HFFc6 (cell line): ENCODE data around the gene SLC45A3. TPM values are rescaled to one million over a fixed set of nuclear protein-coding genes. Genes with fewer than 3 reads are reported as not detected.

Source experiments
- DNase-seq: peaks from one replicate; pipeline ENCODE4 v3.0.0-alpha.2; 2018
- H3K27ac Mint-ChIP-seq: 2 replicates; pipeline ENCODE4 v1.8.0; 2020; ENCODE audit warnings: mild to moderate bottlenecking, mixed read lengths
- H3K27me3 Mint-ChIP-seq: 2 replicates; pipeline ENCODE4 v1.8.0; 2021; ENCODE audit warnings: mild to moderate bottlenecking, moderate library complexity, mixed read lengths; ENCODE audit not compliant: insufficient read depth
- H3K36me3 Mint-ChIP-seq: 2 replicates; pipeline ENCODE4 v1.8.0; 2021; ENCODE audit warnings: low read depth, mixed read lengths
- H3K4me1 Mint-ChIP-seq: 2 replicates; pipeline ENCODE4 v1.8.0; 2020; ENCODE audit warnings: low read depth, mixed read lengths
- H3K4me3 Mint-ChIP-seq: 2 replicates; pipeline ENCODE4 v1.8.0; 2020; ENCODE audit warnings: mild to moderate bottlenecking, moderate library complexity, mixed read lengths
- H3K9me3 Mint-ChIP-seq: 2 replicates; pipeline ENCODE4 v1.8.0; 2020; ENCODE audit warnings: mild to moderate bottlenecking, mixed read lengths
- total RNA-seq, 6 experiments: library from RNA; stranded (reverse); fragmentation: NEBNext Ultra II Directional; extraction: Animal tissue kit (Norgen Biotek cat#: 25700); gene quantifications; 2 replicates in 1 of 6; 3 replicates in 5 of 6; pipeline ENCODE4 v1.2.3, GENCODE V29; 2021
- TF ChIP-seq, protein P1 (sequence below): fragments of 200-600 bp; sonication (generic); IDR thresholded peaks from 2 replicates; pipeline ENCODE4 v1.5.0; 2021; ENCODE audit warnings: antibody characterized with exemption, mild to moderate bottlenecking

Gene SLC45A3
- total RNA-seq, 6 experiments from 2014 or later: 1.1 to 2.4 (median 1.4) TPM

DNA sequence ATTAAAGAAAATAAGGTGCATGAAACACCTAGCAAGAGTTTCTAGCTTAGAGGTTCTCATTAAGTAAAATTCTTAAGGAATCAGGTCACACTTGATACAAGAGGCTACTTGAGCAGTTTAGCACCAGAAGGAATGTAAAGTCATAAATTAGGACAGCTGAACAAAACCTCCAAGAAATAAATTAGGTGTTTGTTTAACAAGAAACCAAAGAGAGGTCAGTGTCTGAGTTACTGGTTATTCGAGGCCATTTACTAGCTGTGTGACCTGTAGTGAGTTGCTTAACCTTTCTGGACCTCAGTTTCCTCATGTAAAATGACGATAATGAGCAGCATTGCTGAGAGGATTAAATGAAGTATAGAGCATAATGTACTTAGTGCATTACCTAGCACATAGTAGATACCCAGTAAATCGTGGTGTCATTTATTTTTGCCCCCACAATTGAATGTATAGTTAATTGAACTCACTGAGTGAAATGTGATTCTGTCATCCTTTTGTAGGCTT lies 47.6 kb downstream of the SLC45A3 start:
- TF ChIP-seq, protein P1, sequence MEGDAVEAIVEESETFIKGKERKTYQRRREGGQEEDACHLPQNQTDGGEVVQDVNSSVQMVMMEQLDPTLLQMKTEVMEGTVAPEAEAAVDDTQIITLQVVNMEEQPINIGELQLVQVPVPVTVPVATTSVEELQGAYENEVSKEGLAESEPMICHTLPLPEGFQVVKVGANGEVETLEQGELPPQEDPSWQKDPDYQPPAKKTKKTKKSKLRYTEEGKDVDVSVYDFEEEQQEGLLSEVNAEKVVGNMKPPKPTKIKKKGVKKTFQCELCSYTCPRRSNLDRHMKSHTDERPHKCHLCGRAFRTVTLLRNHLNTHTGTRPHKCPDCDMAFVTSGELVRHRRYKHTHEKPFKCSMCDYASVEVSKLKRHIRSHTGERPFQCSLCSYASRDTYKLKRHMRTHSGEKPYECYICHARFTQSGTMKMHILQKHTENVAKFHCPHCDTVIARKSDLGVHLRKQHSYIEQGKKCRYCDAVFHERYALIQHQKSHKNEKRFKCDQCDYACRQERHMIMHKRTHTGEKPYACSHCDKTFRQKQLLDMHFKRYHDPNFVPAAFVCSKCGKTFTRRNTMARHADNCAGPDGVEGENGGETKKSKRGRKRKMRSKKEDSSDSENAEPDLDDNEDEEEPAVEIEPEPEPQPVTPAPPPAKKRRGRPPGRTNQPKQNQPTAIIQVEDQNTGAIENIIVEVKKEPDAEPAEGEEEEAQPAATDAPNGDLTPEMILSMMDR: no peak
- H3K27me3 Mint-ChIP-seq: peaks cover under 1% of the 10 kb centered on the region; the same call in 1 of the 2 replicates
- peaks cover 42% of the 10 kb centered on the region for H3K4me1 Mint-ChIP-seq
- no peak for DNase-seq
- H3K9me3 Mint-ChIP-seq: no peaks in the 10 kb centered on the region
- H3K27ac Mint-ChIP-seq: peak overlapping the region; percentile 95
- peak overlapping the region; percentile 92 for H3K4me3 Mint-ChIP-seq
- H3K36me3 Mint-ChIP-seq: no peaks in the 10 kb centered on the region; the same call in 1 of the 2 replicates

DNA sequence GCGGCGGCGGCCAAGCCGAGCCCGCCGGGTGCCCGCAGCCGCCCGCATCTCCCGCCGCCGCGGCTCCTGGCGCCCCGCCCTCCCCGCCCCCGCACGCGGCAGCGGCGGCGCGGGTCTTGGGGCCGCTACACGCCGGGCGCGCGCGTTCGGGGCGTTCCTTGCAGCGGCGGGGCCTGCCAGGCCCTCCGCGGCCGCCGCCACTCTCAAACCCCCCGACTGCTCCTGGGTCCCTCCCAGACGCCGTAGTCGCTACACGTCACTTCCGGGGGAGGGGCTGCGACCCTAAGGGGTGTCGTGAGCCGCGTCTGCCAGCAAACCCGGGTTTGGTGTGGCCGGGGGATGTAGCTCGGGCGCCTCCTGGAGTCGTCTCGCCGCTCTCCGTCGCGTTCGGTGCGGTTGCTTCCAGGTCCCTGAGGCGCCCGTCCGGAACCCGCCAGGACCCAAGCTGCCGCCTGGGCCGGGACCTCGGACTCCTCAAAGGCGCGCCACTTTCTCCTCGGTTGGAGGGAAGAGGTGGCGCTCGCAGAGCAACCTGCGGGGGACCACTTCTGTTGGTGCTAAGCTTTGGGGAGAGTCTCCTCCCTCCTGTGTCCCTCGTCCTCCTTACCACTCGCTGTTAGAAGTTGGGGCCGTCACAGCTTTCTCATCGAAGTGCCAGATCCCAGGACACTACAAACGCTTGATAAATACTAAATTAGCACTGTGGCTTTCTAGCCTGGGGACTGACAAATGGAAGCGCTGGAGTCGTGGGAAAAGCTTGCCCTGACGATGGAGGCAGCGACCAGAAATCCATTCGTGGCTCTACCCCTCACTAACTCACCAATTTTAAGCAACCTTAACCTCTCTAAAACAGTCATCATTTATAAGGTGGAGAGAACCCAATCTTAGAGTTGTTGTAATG lies 48.3 kb downstream of the SLC45A3 start, which contains the start of gene ELK4:
Gene ELK4 (minus strand): TSS at position 244 of the 901 bp plus-strand sequence. CDS start 8,129 bp downstream, outside the sequence.
- Mint-ChIP-seq H3K9me3 (no peaks in the 10 kb centered on the region), H3K4me1 (peaks cover 44% of the 10 kb centered on the region), H3K36me3 (no peaks in the 10 kb centered on the region; the same call in 1 of the 2 replicates), H3K4me3 (peak within 1 kb of the TSS; percentile 94), H3K27me3 (no peaks in the 10 kb centered on the region), H3K27ac (peak within 1 kb of the TSS; percentile 97)
- peak; percentile 96 for DNase-seq
- TF ChIP-seq, protein P1: peak; percentile 78

DNA sequence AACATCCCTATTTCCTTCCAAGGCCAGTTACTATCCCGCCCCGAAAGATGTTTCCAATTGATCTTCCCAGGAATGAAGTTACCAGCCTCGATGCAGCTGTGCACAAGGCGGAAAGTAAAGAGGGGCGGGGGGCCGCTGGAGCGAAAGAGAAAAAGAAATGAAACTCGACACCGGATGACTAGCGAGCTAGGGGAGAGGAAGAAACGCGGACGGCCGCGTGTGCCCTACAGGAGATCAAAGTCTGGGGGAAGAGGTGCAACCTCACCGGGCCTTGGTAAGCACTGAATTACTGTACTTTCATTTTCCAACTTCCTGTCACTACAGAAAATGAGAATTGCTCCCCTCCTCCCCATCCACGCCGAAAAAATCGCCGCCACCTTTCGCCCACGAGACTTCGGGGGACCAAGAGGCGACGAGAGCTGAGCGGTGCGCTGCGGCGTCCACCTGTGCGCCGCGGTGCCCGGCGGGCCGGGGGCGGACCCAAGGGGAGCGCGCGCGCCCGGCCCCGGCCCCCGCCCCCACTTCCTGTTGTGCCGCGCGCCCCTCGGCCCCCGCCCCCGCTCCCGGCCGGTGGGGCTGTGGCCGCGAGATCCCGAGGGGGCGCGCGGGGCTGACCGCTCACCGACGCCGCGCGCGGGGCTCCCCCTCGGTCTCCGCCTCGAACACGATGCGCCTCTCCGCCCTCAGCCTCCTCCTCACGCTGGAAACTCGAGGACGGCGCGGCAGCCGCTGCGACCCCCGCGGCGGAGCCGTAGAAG lies 49.1 kb downstream of the SLC45A3 start:
- H3K4me1 Mint-ChIP-seq: peaks cover 46% of the 10 kb centered on the region
- peak overlapping the region; percentile 94 for H3K4me3 Mint-ChIP-seq
- no peaks in the 10 kb centered on the region for H3K27me3 Mint-ChIP-seq
- peak; percentile 58 for DNase-seq
- no peaks in the 10 kb centered on the region for H3K9me3 Mint-ChIP-seq
- peak overlapping the region; percentile 97 for H3K27ac Mint-ChIP-seq
- TF ChIP-seq, protein P1: no peak
- no peaks in the 10 kb centered on the region; the same call in 1 of the 2 replicates for H3K36me3 Mint-ChIP-seq

DNA sequence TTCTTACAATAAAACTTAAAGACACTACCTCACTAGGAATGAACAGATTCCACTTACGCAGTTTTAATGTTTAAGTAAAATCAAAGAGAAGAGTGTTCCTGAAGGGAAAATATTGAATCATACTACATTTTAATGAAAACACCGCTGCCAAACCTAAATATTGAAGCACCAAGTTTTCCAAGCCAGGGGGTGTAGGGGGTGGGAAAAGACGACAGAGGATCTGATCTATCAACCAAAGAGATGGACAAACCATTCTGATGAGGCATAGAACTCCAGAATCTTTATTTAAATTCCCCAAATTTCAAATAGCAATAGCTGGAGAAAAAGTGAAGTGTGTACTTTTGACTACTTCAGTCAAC lies 49.7 kb downstream of the SLC45A3 start:
- Mint-ChIP-seq H3K27ac (peak overlapping the region; percentile 97), H3K9me3 (no peaks in the 10 kb centered on the region), H3K27me3 (no peaks in the 10 kb centered on the region), H3K4me3 (peak overlapping the region; percentile 94), H3K4me1 (peaks cover 50% of the 10 kb centered on the region), H3K36me3 (no peaks in the 10 kb centered on the region; the same call in 1 of the 2 replicates)
- TF ChIP-seq, protein P1: no peak
- DNase-seq: no peak

DNA sequence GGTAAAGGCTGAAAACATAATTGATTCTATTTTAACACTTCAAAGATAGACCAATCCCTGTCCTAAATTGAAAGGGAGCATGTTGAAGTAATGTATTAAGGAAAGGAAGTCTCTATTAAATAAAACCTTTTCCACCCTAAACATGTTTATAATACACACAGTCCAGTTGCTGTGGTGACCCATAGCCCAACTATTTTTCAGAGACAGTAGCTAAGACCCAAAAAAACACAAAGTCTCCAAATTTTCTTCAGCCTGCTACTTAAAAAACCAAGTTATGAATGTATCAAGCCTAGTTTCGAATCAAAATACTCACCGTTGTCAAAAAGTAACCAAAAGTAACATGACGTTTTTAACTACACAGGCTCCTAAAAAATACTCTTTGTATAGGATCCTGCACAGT lies 50.1 kb downstream of the SLC45A3 start:
- H3K9me3 Mint-ChIP-seq: no peaks in the 10 kb centered on the region
- peaks cover 50% of the 10 kb centered on the region for H3K4me1 Mint-ChIP-seq
- peak overlapping the region; percentile 94 for H3K4me3 Mint-ChIP-seq
- peak; percentile 63 for DNase-seq
- TF ChIP-seq, protein P1: no peak
- H3K27me3 Mint-ChIP-seq: no peaks in the 10 kb centered on the region
- peak overlapping the region; percentile 97 for H3K27ac Mint-ChIP-seq
- H3K36me3 Mint-ChIP-seq: no peaks in the 10 kb centered on the region; the same call in 1 of the 2 replicates
